ENCODE data around the gene CLNK.

- TF ChIP-seq, protein P1, sequence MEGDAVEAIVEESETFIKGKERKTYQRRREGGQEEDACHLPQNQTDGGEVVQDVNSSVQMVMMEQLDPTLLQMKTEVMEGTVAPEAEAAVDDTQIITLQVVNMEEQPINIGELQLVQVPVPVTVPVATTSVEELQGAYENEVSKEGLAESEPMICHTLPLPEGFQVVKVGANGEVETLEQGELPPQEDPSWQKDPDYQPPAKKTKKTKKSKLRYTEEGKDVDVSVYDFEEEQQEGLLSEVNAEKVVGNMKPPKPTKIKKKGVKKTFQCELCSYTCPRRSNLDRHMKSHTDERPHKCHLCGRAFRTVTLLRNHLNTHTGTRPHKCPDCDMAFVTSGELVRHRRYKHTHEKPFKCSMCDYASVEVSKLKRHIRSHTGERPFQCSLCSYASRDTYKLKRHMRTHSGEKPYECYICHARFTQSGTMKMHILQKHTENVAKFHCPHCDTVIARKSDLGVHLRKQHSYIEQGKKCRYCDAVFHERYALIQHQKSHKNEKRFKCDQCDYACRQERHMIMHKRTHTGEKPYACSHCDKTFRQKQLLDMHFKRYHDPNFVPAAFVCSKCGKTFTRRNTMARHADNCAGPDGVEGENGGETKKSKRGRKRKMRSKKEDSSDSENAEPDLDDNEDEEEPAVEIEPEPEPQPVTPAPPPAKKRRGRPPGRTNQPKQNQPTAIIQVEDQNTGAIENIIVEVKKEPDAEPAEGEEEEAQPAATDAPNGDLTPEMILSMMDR (IDR thresholded peaks at IDR 0.05; ENCODE audit: low read depth, low read length), result no peak
- no peak for TF ChIP-seq EZH2phosphoT487 (IDR thresholded peaks at IDR 0.05; ENCODE audit: low read depth)
Measured at GRCh38 chr4:10599574-10599973, 85.0 kb downstream of the CLNK start.

All from OCI-LY3 (cell line).